Thoracic aorta (tissue), 2 donors: ENCODE results near the gene FTO. TPM values are rescaled to one million over a fixed set of nuclear protein-coding genes. Genes with fewer than 3 reads are reported as not detected.
A peak's percentile ranks its signal among the peaks of the same experiment; 100 is the strongest.

Experiments
- ATAC-seq: fragments of 150-250 bp; one replicate; pipeline ENCODE4 v1.8.0; 2017; ENCODE audit warnings: low read depth; ENCODE audit not compliant: insufficient number of reproducible peaks, low FRiP score
- DNase-seq: peaks from one replicate; pipeline ENCODE4 v3.0.0-alpha.2; 2020; ENCODE audit warnings: low spot score
- H3K27ac ChIP-seq, 2 donors: fragments of 200-600 bp; sonication (generic); 1 replicate in 1 of 2; 2 replicates in 1 of 2; pipeline ENCODE4 v1.5.1; 2016; ENCODE audit warnings: mild to moderate bottlenecking in 2 of 2, moderate library complexity in 2 of 2
- H3K27me3 ChIP-seq: fragments of 200-600 bp; sonication (generic); replicated peaks from 2 replicates; pipeline ENCODE4 v1.6.0; 2016; ENCODE audit warnings: mild to moderate bottlenecking; ENCODE audit not compliant: insufficient read depth
- H3K36me3 ChIP-seq: fragments of 200-600 bp; sonication (generic); one replicate; pipeline ENCODE4 v1.5.1; 2016
- H3K4me1 ChIP-seq, 2 donors: fragments of 200-600 bp; sonication (generic); 1 replicate in 1 of 2; 2 replicates in 1 of 2; pipeline versions ENCODE4 v1.5.1 to v1.6.0; 2016; ENCODE audit warnings: low read depth in 2 of 2, mild to moderate bottlenecking in 1 of 2; ENCODE audit not compliant: control insufficient read depth in 1 of 2
- H3K4me3 ChIP-seq: fragments of 200-600 bp; sonication (generic); 2 replicates; pipeline ENCODE4 v1.5.1; 2016; ENCODE audit warnings: mild to moderate bottlenecking
- H3K9me3 ChIP-seq: fragments of 200-600 bp; sonication (generic); 2 replicates; pipeline ENCODE4 v1.5.1; 2016
- CTCF ChIP-seq: fragments of 200-600 bp; sonication (generic); IDR thresholded peaks from one replicate; pipeline ENCODE4 v1.5.1; 2019; ENCODE audit warnings: antibody characterized with exemption
- total RNA-seq, 2 donors: library from RNA; depleted of rRNA; stranded (reverse); fragments of >200 nt; gene quantifications; one replicate each; pipeline versions ENCODE4 v1.1.0 to v1.2.3, GENCODE V29; 2016

Gene FTO
- total RNA-seq, 2 donors from 2014 or later: 99.6 to 103 TPM

GRCh38 chr16:53817117-53817755, 113.3 kb downstream of the FTO start:
- no peak for TF ChIP-seq CTCF
- ATAC-seq: peak; percentile 69
- no peak for DNase-seq
- Histone ChIP-seq H3K27ac (peak overlapping the region in 1 of 2 donors; percentile 55), H3K27me3 (no peaks in the 10 kb centered on the region), H3K4me3 (no peak overlapping the region), H3K4me1 (peaks cover 24 to 27% of the 10 kb centered on the region in 2 donors), H3K9me3 (no peaks in the 10 kb centered on the region), H3K36me3 (no peaks in the 10 kb centered on the region)

- ATAC-seq (no peak), DNase-seq (no peak)
- H3K36me3 ChIP-seq: no peaks in the 10 kb centered on the region
- H3K9me3 ChIP-seq: no peaks in the 10 kb centered on the region
- H3K27me3 ChIP-seq: no peaks in the 10 kb centered on the region
- peaks cover 30 to 33% of the 10 kb centered on the region in 2 donors for H3K4me1 ChIP-seq
- H3K4me3 ChIP-seq: no peak overlapping the region
- H3K27ac ChIP-seq: peak overlapping the region in 1 of 2 donors; percentile 55
- no peak for TF ChIP-seq CTCF
These were observed 114.0 kb downstream of the FTO start for GRCh38 chr16:53817812-53818550.

DNA sequence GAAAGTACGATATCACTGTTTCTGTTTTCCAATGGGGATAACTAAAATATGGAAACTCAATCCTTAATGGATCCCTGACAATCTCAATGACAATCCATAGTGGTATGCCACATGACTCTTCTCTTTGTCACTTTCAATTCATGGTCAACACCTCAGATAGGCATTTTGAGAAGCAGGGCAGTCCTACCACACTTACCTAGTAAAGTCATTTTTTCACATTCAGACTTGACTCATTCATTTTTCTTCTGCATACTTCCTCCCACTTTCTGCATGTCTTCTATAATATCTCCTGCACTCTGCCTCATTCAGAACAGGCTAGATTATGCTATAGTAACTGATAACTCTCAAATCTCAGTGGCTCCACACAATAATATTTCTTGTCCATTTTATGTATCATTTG, 117.5 kb downstream of the FTO start:
- ATAC-seq (no peak), DNase-seq (no peak)
- peaks cover 8% of the 10 kb centered on the region for H3K36me3 ChIP-seq
- H3K9me3 ChIP-seq: no peaks in the 10 kb centered on the region
- peaks cover 28 to 36% of the 10 kb centered on the region in 2 donors for H3K4me1 ChIP-seq
- TF ChIP-seq CTCF: no peak
- H3K27me3 ChIP-seq: no peaks in the 10 kb centered on the region
- no peak overlapping the region for H3K27ac ChIP-seq
- no peak overlapping the region for H3K4me3 ChIP-seq

DNA sequence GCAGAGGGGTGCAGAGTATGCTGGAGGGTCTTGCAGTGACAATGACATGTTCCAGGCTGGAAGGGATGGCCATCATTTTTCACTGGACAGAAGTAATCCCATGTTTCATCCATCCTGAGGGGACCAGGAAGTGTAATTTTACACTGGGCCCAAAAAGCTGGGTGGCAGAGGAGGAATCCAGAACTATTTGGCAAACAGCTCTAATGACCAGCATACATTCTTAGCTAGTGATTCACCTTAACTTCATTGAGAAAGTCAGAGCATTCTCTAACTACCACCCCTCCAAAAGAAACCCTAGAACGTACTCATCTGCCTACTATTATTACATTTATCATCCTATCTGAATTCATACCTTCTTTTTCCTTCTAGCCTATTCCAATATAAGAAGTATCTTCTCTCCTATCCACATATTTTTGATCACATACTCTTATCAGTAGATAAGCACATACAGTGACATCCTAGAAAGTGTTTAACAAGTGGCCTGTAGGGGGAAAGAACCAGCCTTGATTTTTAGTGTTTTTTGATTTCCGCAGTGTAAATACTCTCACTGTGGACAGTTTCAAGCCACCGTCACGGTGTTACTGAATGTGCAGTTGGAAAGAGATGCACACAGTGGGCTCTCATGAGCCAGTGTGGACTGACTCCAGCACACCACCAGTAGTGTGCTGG, 118.1 kb downstream of the FTO start:
- no peak for TF ChIP-seq CTCF
- H3K9me3 ChIP-seq: no peaks in the 10 kb centered on the region
- peaks cover 9% of the 10 kb centered on the region for H3K36me3 ChIP-seq
- no peak overlapping the region for H3K27ac ChIP-seq
- DNase-seq (no peak), ATAC-seq (no peak)
- peaks cover 22 to 31% of the 10 kb centered on the region in 2 donors for H3K4me1 ChIP-seq
- H3K4me3 ChIP-seq: no peak overlapping the region
- H3K27me3 ChIP-seq: no peaks in the 10 kb centered on the region

DNA sequence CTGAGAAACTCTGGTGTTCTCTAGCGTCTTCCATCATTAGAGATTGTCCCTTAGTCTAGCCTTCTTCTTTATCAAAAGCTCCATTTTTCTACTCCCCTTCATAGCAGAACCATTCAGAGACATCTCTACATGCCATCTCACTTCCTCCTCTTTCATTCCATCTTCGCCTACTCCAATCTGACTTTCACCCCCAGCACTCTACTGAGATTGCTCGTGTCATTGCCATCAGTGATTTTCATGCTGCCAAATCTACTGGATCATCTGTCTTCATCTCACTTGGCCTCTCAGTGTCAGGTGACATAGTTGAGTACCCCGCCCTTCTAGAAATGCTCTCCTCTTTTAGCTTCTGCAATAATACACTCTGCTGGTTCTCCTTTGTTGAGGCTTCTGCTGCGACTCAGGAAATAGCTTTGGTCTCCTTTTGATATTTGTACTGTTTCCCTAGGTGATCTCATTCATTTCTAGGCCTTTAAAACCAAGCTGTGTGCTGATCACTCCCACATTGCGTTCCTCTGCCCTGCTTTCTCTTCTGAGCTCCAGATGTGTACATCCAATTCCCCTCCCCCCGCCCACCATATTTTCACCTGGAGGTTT, 119.1 kb downstream of the FTO start:
- Histone ChIP-seq H3K4me1 (peaks cover 14 to 22% of the 10 kb centered on the region in 2 donors), H3K9me3 (no peaks in the 10 kb centered on the region), H3K36me3 (peaks cover 9% of the 10 kb centered on the region), H3K4me3 (no peak overlapping the region), H3K27ac (no peak overlapping the region), H3K27me3 (no peaks in the 10 kb centered on the region)
- TF ChIP-seq CTCF: no peak
- DNase-seq (no peak), ATAC-seq (no peak)
